Transverse colon (tissue), 4 donors: Measurements from ENCODE around the gene ACER3.

ENCODE experiments used
- CTCF ChIP-seq, 5 experiments: fragments of 200-600 bp in 3 of 5; fragments of 450-650 bp in 2 of 5; sonication (generic) in 3 of 5; IDR thresholded peaks; 1 replicate in 2 of 5; 2 replicates in 3 of 5; pipeline ENCODE4 v1.5.1; 2016 to 2017; ENCODE audit warnings: antibody characterized with exemption in 5 of 5, inconsistent platforms in 3 of 5, mild to moderate bottlenecking in 2 of 5, moderate library complexity in 1 of 5
- EP300 ChIP-seq: sonication (generic); formaldehyde crosslinking; IDR thresholded peaks from one replicate; pipeline ENCODE4 v1.6.1; 2017; ENCODE audit warnings: antibody characterized with exemption, low read depth
- POLR2AphosphoS5 ChIP-seq, 3 donors: sonication (generic); formaldehyde crosslinking; IDR thresholded peaks; one replicate each; pipeline ENCODE4 v1.6.1; 2016; ENCODE audit warnings: antibody characterized with exemption in 3 of 3

GRCh38 chr11:76825726-76826396, 34.9 kb upstream of the ACER3 start:
- no peak for TF ChIP-seq POLR2AphosphoS5 (IDR thresholded peaks at IDR 0.05)
- no peak for TF ChIP-seq CTCF (IDR thresholded peaks at IDR 0.05)
- TF ChIP-seq EP300 = no peak
